ENCODE measurements around the gene AP1S1.

DNA sequence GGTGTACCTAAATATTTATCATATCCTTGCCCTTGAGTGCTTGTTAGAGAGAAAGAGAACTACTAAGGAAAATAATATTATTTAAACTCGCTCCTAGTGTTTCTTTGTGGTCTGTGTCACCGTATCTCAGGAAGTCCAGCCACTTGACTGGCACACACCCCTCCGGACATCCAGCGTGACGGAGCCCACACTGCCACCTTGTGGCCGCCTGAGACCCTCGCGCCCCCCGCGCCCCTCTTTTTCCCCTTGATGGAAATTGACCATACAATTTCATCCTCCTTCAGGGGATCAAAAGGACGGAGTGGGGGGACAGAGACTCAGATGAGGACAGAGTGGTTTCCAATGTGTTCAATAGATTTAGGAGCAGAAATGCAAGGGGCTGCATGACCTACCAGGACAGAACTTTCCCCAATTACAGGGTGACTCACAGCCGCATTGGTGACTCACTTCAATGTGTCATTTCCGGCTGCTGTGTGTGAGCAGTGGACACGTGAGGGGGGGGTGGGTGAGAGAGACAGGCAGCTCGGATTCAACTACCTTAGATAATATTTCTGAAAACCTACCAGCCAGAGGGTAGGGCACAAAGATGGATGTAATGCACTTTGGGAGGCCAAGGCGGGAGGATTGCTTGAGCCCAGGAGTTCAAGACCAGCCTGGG, 15.9 kb upstream of the AP1S1 start:
- TF ChIP-seq, protein P1, sequence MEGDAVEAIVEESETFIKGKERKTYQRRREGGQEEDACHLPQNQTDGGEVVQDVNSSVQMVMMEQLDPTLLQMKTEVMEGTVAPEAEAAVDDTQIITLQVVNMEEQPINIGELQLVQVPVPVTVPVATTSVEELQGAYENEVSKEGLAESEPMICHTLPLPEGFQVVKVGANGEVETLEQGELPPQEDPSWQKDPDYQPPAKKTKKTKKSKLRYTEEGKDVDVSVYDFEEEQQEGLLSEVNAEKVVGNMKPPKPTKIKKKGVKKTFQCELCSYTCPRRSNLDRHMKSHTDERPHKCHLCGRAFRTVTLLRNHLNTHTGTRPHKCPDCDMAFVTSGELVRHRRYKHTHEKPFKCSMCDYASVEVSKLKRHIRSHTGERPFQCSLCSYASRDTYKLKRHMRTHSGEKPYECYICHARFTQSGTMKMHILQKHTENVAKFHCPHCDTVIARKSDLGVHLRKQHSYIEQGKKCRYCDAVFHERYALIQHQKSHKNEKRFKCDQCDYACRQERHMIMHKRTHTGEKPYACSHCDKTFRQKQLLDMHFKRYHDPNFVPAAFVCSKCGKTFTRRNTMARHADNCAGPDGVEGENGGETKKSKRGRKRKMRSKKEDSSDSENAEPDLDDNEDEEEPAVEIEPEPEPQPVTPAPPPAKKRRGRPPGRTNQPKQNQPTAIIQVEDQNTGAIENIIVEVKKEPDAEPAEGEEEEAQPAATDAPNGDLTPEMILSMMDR (IDR thresholded peaks at IDR 0.05), result peak; percentile 91
- TF ChIP-seq ZFX (IDR thresholded peaks at IDR 0.05; ENCODE audit: borderline replicate concordance), result no peak

All from 22Rv1 (cell line).